HK-2 (cell line): ENCODE results near the gene ATP10A.
A peak's percentile ranks its signal among the peaks of the same experiment; 100 is the strongest.

Experiments
- DNase-seq: peaks from one replicate; pipeline ENCODE4 v3.0.0-alpha.2; 2018; ENCODE audit not compliant: unreplicated experiment

Gene ATP10A

DNA sequence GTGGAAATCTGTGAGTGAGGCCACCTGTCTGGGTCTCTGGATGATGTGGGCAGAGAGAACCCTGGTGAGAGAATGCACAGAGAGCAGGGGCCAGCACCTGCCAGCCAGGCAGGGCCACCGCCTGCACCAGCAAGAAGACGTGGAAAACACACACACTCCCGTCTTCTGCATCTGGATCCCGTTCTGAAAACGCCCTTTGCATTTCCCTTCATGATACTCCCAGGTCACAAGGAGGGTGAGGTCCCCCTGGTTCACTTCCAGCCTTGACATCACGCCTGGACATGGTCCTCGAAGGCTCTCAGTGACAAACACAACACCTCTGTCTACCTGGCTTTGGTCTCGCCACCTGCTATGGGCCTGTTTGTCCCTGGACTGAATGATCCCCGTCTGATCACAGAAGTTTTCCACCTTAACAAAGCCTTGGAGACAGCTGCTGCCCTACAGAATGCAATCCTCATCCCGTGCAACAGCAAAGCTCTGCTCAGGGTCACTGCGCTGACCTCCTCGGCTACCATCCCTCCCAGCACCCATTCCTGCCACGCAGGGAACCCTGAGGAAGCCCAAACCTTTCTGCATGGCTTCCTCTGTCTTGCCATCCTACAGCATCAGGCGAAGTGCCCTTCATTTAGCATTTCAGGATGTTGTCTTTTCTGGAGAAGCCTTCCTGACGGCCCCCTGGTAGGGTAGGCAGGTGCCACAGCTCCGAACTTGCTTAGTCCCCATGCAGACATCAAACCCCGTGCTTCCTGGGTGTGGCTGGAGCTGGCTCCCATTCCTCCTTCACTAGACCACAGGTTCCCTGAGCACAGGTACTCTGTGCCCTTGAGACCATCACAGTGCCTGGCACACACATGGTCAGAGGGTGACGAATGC lies 122.5 kb downstream of the ATP10A start:
- no peak for DNase-seq

DNA sequence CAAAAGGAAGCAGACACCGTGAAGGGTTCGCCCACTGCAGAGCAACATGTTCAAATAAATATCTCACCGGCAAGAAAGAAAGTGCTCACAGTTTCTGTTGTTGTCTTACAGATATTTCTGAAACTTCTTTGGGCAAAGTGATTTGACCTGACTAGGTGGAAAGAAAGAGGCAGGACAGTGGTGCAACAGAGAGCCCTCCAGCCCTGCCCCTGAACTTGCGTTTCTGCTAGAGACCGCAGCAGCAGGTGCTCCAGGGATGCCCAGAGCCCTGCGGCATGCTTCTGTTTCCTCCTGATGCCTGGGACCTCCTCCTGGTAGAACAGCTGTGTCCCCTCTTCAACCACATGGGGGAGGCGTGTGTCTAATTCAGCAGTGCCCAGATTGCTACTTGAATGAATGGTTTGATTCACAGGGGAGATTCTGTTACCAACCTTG lies 123.4 kb downstream of the ATP10A start:
- DNase-seq: peak; percentile 10

DNA sequence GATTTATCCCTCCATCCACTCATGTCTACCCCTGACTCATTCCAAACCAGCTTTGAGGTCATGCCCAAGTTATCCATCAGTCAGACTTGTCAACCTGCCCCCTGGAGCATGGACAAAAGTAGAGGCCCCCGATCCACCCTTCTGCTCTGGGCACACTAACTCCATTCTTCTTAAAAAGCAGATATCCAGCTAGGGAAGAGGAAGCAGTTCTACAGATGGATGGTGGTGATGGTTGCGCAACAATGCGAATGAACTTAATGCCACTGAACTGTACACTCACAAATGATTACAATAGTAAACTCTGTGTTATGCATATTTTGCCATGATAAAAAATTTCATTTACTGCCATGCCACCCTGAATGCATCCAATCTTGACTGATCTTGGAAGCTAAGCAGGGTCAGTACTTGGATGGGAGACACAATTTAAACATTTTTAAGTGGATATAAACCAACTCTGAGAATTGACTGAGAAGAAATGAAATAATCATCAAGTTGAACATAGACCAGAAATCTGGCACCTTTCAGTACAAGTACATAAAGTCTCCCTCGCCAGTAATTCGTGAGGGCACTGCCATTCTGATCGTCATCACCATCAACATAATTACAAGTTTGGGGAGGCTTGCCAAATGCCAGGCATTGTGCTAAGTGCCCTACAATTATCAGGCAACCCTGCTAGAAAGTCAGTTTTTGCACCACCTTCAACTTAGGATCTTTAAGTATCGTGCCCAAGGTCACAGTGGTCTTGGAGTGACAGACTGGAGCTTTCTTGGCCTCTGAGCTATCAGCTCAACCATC lies 124.8 kb downstream of the ATP10A start:
- no peak for DNase-seq

DNA sequence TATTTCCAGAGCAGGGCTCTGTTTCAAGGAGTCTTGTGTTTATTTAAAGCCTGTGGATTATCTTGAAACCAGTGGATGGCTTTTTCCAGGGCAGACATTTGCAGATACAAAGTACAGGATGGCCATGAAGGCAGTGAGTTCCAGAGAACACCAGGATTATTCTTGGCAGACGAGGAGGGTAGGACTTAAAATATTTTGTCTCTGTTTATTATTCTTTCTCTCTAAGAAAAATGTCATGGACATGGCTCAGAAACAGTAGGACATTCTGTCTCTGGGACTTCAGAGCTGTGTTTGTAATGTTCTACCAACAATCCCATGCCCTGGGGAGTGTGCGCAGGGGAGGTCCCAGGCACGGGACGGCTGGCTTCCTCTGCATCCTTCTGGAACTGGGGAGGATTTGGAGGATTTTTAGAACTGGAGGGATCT lies 125.9 kb downstream of the ATP10A start:
- DNase-seq: no peak

DNA sequence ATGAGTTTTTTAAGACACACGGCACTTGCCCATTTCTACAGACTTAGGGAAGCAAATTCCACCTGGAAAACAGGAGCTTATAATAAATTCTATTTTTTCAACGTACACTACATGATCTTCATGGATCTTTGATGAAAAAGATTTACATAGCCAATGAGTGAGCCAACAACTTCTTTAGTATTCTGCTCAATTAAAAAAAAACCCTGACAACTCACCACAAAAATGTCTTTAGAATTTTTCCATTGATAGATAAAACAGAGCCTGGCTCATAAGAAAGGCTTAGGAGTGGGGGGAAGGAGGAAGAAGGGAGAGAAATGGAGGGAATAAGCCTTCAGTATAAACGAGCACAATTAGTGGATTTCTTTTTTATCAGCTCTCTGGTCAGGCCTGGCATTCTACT lies 126.7 kb downstream of the ATP10A start:
- no peak for DNase-seq

DNA sequence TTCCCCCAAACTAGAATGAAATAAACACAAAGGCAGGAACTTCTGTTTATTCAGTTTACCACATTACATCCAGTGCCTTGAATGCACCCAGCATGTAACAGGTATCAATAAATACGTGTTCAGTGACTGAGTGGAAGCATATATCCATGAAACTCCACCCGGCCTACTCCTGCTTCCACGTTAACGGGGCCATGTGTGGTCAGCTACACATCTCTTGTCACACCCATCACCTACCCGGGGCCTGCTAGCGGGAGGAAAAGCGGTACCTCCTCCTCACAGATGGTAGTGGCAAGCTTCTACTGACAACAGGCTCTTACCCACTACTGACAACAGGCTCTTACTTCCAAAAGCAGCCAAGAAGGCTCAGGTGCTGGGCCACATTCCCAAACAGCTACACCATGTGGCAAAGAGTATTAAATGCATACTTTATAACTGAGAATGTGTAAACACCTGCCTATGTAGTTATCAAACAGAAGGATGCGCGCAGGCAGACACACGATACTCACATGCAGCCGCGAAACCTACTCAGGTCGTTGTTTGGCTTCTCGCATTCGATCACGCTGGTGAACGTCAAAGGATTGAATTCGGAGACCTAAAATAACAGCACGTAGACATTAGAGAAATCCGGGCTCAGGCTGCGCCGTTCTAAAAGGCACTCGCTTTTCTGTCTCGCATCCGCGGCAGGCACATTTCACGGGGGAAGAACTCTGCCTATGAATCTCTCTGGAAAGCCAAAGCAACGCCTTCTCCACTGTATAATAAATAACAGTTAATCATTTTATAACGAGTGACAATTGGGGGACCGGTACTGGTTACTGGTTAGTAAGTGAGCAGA lies 127.4 kb downstream of the ATP10A start:
- DNase-seq: no peak

DNA sequence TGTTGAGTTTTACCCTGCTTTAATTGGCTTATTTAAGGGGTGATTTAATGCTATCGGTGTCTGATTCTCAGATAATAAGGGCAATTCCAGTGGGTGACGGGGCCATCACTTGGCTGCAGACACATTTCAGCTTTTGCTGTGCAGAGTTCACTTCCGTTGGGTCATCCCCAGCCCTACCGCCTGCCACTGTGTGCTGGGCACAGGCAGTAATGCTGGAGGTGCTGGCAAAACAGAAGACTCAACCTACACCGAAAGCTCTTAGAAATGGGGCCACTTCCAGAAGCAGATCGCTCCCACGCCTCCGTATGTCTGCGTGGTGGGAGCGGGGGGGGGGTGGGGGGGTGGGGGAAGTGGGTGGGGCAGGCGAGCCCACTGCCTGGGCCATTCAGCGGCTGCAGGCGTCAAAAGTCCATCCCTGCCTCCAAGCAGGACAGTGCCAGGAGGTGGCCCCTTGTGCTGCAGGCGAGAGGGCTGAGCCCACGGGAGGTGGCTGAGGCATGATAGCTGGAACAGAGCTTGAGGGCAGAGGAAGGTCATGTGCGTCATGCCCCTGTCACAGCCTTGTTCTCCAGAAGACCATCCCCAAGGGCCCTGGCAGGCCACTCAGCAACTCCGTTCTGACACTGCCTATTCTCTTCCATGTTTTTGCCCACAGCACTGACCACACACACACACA lies 128.3 kb downstream of the ATP10A start:
- no peak for DNase-seq

DNA sequence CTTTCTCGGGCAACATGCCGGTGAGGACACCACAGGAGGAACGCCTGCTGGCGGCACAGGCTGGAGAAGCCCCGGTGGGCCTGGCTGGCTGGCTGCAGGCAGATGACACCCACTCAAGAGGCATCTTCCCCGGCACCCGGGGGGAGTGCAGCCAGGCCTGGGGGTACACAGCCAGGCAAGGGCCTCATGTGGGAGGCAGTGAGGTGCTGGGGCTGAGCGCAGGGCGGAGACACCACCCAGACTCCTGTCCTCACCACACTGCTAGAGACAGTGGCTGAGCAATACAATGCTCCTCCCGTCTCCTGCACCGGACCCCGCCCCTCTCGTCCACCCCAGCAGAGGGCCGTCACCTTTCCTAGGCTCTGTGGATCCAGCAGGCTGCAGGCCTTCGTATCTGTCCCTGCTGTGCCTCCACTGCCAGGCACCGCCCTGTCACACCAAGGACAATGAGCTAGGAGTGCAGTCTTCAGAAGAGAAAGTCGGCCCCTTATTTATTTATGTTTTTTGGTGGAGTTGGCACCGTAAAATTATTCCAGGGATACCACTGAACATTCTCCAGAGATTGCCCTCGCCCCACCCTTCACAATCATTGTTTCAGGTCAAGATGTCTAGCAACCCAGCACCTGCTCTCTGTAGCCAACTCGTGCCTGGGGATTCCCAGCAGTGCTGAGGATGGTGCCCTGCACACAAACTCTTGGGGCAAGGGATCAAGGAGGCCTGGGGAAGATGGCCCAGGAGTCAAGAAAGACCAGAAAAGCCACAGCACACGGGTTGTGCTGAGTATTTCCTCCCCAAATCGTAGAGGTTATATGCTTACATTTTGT lies 129.1 kb downstream of the ATP10A start:
- DNase-seq: no peak

DNA sequence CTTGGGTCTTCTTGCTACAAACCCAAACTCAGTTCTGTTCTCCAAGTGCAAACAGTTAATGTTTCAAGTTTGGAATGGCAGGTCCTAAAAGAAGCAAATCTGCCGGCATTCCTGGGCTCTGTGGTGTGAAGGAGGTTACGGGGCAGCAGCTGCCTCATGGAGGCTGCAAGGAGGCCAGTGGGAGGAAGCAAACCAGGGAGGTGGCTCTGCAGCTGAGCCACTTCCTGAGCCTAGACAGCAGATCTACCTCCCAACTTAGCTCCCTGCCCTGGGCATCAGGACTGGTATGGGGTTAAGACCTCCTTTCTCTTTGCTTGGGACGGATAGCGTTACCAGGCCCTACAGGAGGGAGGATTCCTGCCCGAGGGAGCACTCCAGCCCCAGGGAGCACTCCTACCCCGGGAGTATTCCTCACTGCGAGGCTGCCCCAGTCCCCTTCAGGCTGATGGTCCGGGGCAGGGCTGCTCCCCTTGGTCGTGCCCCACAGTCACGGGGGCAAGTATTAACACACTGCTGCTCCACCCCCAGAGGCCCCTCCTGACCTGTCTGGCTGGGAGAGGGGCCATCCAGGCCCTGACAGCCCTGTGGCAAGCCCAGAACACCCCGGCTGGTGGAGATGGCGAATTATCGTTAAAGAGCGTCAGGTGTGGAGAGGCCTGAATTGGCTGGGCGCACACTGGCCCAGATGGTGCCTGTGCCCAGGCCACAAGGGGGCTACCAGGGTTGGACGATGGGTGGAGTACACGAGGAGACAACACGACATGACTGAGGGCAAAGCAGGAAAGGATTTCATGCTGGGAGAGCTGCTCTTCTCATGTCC lies 129.9 kb downstream of the ATP10A start:
- no peak for DNase-seq

DNA sequence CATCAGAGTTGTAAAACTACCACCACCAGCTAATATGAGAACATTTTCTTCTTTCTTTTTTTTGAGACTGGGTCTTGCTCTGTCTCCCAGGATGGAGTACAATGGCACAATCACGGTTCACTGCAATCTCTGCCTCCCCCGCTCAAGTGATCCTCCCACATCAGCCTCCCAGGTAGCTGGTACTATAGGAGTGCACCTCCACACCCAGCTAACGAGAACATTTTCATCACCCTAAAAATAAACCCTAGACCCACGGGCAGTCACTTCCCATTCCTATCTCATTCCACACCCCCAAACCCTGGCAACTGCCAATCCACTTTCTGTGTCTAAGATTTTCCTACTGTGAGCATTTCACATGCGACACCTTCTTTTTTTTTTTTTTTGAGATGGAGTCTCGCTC lies 130.9 kb downstream of the ATP10A start:
- DNase-seq: no peak

DNA sequence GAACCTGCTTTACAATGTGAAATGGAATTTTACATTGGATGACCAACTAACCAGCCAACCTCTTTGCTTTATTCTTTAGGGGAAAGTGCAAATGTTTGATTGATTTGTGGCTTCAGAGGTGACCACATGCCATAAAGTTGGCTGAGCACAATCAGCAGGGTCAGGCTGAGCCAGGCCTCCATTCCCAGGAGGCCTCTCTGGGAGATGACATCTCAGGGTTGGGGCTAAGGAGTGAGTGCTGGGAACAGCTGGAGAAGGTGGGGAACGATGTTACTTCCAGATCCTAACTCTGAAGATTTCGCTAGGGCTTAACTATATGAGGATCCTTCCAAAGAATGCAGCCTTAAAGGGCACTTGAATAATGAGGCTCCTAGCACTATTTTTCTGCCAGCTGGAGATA lies 131.7 kb downstream of the ATP10A start:
- no peak for DNase-seq

DNA sequence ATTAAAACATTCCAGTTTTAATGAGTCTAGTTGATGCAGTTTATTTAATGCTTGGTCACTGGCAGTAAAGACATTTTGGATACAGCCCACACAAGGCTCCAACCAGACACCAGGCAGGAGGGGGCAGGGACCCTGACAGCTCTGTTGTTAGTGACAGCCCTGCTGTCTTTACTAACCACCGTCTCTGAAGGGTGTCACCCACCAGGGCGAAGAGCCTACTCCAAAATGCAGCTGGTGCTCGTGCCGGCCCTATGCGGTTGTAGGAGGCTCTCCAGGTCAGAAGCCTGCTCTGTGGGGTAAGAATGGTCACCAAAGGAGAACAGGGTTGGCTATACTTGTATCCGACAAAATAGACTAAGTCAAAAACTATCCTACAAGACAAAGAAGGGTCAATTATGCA lies 132.2 kb downstream of the ATP10A start:
- DNase-seq: no peak

DNA sequence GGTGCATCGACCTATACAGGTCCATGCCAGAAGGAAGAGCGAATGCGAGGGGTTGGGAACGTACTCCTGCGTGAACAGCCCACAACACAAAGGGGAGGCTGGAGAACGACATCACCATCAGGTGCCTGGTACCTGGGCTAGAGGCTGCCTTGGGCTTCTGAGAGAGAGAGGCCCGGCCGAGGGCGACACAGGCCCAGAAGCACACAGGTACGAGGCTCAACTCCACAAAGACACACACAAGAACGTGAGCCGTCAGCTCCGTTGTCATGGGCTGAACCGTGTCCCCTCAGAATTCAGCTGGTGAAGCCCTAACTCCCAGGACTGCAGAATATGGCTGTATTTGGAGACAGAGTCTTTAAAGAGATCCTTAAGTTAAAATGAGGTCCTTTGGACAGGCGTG lies 134.3 kb downstream of the ATP10A start:
- DNase-seq: no peak

DNA sequence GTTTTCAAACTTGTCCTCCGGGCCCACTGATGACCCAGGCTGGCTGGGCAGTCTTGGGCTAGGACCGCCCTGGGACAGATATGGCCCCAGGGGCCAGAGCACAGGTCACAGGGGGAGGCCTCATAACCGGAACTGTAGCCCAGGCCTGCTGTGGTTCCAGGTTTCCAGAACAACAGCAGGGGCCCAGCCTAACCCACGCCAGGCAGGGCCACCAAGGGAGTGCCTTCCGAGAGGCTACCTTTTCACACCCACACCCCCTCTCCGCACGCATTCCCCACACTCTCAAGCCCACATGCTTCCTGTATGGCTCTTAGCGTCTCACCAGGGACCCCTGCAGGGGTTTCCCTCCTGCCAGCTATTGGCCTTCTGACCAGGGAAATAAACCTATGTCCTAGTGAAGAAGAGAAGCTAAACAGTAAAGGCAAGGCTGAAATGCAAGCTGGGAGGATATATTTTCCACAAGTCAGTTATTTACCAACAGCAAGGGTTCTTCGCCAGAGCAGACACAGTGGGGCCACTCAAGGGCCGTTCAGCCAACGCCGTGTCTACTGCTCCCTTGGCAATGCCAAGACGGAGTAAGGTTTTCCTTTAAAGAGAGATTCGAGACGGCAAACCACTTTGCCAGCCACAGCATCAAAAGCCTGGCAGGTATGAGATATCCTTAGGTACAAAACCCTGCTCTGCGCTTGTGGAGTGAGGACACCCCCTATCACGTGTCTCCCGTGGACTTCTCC lies 135.1 kb downstream of the ATP10A start:
- no peak for DNase-seq

DNA sequence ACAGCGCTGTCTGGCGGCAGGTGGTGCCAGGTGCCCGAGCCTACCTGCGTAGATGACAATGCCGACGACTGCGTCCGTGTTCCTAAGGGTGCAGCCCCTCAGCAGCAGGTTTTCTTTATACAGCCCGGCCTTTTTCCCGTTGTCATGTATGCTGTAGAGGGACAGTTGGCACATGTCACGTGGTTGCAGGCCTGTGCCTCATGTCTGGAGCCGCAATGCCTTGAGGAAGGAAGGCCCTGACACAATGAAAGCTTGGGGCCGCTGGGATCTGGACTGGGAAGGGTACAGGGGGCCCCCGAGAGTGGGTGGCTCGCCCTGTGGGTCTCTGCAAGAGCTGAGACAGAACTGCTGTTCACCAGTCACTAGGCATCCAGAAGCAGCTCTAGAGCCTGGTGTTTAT lies 136.0 kb downstream of the ATP10A start:
- no peak for DNase-seq

DNA sequence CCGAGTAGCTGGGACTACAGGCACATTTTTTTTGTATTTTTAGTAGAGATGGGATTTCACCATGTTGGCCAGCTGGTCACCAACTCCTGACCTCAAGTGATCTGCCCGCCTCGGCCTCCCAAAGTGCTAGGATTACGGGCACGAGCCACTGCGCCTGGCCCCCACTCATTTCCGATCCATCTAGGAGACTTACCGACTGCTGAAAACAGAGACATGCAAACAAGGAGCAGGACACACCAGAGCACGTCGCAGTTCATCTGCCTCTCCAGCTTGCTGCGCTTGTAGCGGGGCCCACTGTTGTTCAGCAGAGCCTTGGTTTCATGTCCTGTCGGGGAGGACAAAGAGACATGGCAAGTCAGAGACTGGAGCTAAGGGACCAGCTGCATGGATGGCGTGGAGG lies 137.4 kb downstream of the ATP10A start:
- DNase-seq: no peak

DNA sequence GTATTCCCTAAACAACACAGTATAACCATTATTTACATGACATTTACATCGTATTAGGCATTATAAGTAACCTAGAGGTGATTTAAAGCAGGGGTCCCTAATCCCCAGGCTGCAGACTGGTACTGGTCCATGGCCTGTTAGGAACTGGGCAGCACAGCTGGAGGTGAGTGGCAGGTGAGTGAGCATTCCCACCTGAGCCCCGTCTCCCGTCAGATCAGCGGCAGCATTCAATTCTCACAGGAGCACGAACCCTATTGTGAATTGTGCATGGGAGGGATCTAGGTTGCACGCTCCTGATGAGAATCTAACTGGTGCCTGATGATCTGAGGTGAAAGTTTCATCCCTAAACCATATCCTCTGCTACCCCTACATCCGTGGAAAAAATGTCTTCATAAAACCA lies 138.2 kb downstream of the ATP10A start:
- no peak for DNase-seq

DNA sequence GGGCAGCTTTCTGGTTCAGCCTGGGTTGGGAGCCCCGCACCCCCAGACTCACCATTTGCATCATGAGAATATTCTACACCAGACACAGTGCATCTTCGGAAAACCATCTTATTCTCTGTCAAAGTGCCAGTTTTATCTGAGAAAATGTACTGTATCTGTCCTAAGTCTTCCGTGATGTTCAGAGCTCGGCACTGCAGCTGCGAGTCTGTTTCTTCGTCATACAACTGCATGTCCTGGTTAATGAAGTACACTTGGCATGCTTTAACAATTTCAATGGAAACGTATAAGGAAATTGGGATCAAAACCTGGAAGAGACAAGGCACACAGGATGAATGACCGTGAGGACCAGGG lies 141.5 kb downstream of the ATP10A start:
- DNase-seq: no peak
